DMS 273 (cell line): ENCODE measurements around the gene FXYD6.

Experiments
- DNase-seq: peaks from one replicate; lab custom pipeline; 2025; ENCODE audit not compliant: unreplicated experiment; lab: John Stamatoyannopoulos, UW

FXYD6 gene

DNA sequence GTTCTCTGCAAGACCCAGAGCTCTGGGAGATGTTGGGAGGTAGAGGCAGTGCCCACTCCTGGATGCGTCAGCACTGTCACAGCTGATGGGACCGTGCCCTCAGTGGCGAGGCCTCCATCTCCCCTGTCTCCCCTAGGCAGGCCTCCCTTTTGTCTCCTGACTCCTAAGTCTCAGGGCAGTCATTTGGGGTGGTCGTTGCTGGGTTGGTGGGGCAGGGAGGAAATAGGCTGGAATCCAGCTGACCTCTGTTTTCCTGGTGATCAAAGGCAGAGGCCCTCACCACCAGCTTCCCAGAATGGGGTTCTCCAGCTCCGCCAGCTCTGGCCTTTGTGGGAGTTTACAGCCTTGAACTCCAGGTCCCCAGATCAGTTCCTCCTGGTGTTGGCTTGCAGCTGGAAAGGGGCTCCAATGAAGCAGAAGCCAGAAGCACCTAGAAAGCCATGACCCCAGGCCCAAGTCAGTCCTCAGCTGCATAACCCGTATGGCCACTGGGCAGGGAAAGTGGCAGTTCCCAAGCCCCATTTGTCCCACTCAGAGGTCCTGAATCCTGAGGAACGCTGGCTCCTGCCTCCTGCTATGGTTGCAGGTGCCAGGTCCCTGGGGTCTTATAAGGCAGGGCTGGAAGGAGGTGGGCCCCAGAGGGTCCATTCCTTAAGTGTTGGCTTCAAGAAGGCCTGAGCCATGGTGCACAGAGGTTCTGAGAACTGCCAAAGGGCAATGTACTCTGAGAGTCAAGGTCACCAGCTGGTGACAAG is 44.6 kb downstream of the FXYD6 start:
- DNase-seq, result no peak

DNA sequence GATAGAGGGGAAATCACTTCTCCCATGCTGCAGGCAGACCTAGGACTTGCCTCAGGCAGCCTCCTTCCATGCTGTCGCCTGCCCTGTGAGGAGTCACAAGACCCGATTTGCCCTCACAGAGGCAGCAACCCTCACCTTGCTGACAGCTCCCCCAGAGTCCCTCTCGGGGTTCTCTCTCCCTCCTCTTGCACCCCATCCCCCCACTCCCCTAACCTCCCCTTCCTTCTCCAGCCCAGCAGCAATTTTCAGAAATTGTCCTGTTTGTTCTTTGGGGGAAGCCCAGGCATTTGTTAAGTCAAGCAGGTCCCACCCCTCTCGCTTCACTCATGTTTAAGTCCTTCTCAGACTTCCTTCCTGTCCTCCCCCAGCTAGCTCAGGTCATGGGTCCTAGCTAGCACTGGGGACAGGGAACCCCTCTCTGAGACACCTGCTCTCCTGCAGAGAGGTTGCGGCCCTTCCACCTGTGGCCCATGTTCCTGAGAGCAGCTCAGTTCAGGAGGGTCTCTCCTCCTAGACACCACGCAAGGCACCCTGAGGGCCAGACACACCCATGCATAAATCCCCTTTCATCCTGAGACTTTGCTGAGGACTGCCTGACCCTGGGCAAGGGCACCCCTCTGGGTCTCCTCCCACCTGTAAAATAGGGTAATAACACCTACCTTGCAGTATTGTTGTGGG is 45.6 kb downstream of the FXYD6 start:
- DNase-seq, result no peak

- no peak for DNase-seq
Measured at GRCh38 chr11:117830072-117830471, 46.4 kb downstream of the FXYD6 start.

DNA sequence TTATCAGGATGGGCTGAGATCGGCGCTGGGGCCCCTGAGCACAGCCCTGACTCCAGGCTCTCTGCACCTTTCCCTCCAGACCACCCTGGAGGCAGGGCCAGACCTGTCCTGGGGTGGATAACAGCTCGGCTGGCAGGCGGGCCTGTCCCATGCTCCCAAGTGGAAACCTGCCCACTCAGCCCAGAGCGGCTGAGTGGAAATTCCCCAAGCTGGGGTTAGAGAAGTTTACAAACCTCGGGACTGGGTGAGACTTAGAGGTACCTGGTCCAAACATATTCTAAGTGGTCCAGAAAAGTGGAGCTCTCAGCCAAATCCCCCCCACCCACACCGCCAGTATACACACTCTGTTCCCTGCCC is 47.1 kb downstream of the FXYD6 start:
- DNase-seq, result no peak

- peak; percentile 17 for DNase-seq
Measured at GRCh38 chr11:117828611-117829368, 47.7 kb downstream of the FXYD6 start.

DNA sequence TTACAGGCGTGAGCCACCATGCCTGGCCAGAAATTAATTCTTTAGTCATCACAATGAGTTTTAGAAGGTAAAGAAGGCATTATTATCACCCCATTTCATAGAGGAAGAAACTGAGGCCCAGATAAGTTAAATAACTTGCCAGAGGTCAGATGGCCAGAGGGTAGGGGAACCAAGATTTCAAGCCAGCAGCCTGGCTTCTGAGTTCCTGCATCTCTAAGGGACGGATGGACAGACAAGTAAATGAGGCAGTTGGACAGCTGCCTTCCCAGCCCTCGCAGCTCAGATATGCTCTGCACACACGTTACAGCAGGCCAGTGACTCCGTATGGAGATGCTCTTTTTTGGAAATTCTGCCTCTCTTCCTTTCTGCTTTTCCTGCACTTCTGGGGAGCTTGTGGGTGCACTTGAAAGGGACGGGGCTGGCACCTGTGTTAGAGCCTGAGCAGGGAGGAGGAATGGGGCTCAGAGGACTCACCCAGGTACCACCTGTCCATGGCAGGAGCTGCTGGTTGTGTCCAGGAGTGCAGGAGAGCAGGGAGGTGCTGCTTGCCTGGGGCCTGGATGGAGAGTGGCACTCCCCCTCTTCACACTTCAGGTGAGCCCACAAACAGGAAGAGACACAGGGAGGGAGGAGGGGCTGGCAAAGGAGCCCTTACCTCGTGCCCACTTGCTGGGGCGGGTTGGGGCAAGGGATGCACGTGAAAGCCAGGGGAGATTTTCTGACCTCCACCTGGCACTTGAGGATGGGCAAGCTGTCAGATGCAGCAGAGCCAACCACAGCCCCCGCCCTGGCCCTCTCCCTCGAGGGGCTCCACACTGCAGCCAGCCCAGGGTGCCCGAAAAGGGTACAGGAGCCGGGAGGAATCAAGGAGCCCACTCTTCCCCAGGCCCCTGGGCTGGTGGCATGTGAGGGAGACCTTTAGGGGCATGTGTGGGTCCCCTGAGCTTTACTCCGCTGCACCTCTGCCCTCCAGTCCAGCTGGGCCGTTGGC is 48.6 kb downstream of the FXYD6 start:
- no peak for DNase-seq

DNA sequence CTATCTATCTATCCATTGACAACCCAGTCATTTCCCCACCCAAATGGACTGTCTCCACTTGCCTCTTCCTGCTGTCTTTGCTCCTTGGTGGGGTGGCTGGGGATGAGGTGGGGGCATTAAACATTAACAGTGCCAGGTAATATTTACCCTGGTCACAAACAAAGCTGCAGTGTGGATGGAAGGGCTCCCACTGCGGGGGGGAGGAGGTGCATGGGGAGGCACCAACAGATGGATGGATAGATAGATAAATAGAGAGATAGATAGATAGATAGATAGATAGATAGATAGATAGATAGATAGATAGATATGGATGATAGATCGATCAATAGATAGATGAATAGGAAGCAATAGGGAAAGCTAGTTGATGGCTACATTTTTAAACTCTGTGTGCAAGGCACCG is 49.6 kb downstream of the FXYD6 start:
- no peak for DNase-seq

GRCh38 chr11:117826190-117826570 is 50.3 kb downstream of the FXYD6 start:
- DNase-seq, result no peak

DNA sequence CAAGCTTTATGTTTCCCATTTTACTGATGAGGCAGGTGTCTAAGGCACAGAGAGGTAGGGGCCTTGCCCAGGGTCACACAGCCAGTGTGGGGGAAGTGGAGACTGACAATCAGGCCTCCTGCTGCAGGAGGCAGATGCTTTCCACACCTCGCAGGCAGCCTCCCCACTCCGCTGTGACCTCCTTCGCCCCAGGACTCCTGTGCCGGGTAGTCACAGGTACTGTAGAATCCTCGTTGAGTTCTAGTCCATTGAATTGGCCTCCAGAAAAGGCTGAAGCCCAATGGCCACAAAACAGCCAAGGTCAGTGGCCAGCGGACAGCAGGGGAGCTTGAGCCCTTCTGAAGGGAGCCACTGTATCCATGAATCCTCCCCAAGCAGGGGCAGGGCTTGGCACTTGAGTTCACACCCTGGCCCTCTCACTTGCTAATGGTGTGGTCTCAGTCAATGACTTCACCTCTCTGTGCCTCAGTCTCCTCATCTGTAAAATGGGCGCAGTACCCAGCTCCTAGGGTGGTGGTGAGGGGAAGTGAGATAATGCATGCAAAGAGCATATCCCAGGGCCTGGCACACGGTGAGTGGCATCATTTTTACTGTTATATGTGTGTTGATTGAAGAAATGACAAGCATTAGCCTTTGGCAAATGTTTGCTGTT is 50.8 kb downstream of the FXYD6 start:
- DNase-seq, result no peak

DNA sequence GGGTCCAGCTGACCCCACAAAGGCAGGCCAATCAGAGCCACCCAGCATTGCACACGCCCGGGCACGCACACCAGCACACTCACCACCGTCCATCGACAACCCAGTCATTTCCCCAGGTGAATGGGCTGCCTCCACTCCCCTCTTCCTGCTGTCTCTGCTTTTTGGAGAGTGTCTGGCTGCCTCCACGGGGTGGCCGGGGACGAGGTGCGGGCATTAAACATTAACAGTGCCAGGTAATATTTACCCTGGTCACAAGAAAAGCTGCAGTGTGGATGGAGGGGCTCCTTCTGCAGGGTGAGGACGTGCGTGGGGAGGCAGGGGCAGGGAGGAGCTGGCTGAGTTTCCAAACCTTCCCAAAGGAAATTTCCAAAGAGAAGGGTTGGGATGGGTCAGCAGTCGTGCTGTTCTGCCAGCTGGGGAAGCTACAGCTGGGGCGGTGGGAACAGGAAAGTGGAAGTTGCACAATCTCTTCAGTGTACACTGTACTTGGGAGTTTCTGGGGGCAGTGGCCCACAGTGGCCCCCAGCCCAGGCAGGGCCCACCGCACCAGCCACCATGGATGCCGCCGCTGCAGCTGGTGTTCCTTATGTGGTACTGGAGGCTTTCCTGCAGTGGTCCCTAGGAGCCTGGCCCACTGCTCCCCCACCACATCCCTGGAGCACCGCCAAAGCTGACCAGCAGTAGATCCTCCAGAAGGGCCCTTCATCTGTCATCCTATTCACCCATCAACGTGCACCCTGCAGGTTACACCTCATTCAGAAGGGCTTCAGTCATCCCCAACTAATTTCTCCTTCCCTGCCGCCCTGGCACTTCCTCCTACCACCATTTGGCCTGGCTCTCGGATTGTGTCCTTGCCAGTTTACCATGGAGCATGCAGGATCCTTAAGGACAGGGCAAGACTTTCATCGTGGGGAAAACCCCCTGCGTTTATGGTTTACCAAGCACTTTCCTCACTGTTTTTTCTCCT is 51.6 kb downstream of the FXYD6 start, which contains the start of gene FXYD2:
FXYD2 (minus strand) TSS at position 174 of the 967 bp plus-strand sequence; CDS start at position 108, 66 bp downstream.
- peak; percentile 12 for DNase-seq

- peak; percentile 47 for DNase-seq
Measured at GRCh38 chr11:117823946-117824420, 52.5 kb downstream of the FXYD6 start.

DNA sequence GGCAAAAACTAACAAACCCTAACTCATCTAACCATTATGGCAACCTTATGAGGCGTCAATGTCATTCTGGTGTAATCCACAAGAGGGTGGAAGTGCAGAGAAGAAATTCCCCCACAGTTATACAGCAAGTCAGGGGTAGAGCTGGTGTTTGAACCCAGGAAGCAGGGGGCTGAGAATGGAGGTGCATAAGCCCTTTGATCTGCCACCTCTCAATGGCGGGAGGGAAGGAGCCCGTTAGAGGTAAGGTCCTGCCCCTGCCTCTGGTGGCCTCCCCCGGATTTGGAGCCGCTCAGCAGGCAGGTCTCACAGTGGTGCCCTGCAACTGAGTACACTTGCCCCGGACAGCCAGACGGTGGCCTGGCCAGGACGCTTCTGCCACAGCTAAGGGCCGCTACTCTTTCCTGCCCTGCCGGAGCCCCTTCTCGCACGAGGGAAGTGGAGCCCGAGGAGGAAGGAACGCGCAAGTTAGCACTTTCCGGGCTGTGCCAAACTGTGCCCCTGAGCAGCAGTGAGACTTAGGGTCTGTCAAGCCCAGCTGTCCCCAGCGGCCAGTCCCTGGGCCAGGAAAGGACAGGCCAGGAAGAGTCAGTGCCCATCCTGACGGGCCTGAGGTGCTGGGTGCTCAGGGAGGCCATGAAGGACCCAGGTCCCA is 53.0 kb downstream of the FXYD6 start:
- no peak for DNase-seq

DNA sequence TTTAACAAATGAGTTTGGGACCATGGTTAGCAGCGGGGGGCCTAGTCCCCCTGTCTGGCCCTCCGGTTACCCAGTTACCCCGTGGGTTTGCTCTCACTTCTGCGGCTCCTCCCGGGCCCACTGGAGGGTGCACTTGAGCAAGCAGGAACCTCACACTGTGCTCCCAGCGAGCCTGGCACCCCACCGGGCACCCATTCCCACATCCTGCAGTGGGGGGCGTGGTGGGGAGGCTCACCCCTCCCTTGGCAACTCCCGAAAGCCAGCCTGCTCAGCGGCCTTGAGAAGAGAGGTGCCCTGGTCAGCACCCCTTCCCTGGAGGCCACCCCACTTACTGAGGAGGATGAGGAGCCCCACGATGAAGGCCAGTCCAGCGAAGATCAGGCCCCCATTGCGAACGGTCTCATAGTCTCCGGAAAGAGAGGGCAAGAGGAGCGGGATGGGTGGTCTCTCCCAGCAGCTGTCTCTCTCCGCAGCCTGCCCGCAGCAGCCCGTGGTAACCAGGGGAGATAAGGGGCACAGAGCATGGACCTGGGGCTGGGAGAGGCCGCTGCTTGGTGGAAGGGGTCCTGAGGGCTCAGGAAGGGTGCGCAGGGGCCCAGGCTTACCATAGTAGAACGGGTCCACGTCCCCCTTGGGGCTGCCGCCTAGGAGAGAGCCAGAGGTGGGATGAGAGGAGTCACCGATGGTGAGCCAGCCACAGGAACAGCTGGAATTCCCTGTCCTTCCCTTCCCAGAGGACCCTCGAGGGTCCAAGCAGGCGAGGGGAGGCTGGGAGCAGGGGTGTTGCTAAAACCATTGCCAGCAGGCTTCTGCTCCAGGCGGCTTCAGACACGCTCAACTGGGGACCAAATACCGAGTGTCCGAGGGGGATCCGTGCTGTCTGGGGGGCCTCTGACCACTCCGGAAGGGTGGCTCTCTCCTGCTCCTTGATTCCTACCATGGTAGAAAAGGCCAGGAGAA is 54.1 kb downstream of the FXYD6 start:
- peak; percentile 61 for DNase-seq

- DNase-seq, result no peak
Measured at GRCh38 chr11:117821431-117821830, 55.0 kb downstream of the FXYD6 start.

DNA sequence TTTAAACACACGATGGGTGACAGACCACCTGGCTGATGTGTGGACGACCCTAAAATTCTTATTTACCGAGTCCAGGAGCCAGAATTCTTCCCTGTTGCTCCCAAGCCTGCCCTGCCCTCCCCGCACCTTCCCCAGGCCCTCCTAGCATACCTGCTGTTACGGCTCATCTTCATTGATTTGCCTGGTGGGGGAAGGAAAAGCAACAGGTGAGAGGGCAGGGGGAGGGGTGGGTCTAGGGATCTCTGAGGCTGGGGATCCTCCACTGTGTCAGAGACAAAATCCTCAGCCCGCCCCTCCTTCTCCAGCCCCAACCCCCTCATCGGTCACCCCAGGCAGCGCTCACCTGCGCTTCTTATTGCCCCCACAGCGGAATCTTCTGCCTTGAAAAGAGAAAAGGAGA is 55.9 kb downstream of the FXYD6 start:
- no peak for DNase-seq

GRCh38 chr11:117820071-117820470 is 56.4 kb downstream of the FXYD6 start:
- DNase-seq, result no peak
